A673 (cell line): ENCODE measurements around the gene CCDC157. TPM values are rescaled to one million over a fixed set of nuclear protein-coding genes. Genes with fewer than 3 reads are reported as not detected.

ENCODE experiments used
- BruUV-seq: library from RNA; stranded (reverse); fragments of 400-500 nt; replicated peaks from 2 replicates; lab custom pipeline; 2021; lab: Mats Ljungman, UMichigan
- CTCF ChIA-PET: fragments of 300-600 bp; sonication (Branson Sonifier 250); formaldehyde crosslinking; loops from one replicate; lab custom pipeline; 2022; ENCODE audit warnings: antibody characterized with exemption; lab: Charles Lee
- POLR2A ChIA-PET: fragments of 300-600 bp; sonication (Branson Sonifier 250); formaldehyde crosslinking; loops from one replicate; lab custom pipeline; 2022; ENCODE audit warnings: antibody characterized with exemption; ENCODE audit not compliant: low non-redundant PET; lab: Charles Lee
- DNase-seq: peaks from one replicate; pipeline ENCODE4 v3.0.0-alpha.2; 2015; ENCODE audit warnings: low spot score
- H3K27ac ChIP-seq: fragments of 200-600 bp; sonication (generic); 2 replicates; pipeline ENCODE4 v1.5.1; 2016; ENCODE audit warnings: mixed run types, low read depth, mild to moderate bottlenecking, mixed read lengths, antibody characterized with exemption, low read length; ENCODE audit not compliant: poor library complexity, severe bottlenecking
- H3K27me3 ChIP-seq: fragments of 200-600 bp; sonication (generic); replicated peaks from 2 replicates; pipeline ENCODE4 v1.6.1; 2017; ENCODE audit warnings: mixed run types, low read depth, mild to moderate bottlenecking, mixed read lengths, antibody characterized with exemption, low read length; ENCODE audit not compliant: insufficient read depth, poor library complexity
- H3K36me3 ChIP-seq: fragments of 200-600 bp; sonication (generic); 2 replicates; pipeline ENCODE4 v1.6.1; 2016; ENCODE audit warnings: mixed run types, mild to moderate bottlenecking, mixed read lengths, antibody characterized with exemption, low read length; ENCODE audit not compliant: insufficient read depth, poor library complexity, severe bottlenecking
- H3K4me1 ChIP-seq: fragments of 200-600 bp; sonication (generic); 2 replicates; pipeline ENCODE4 v1.6.1; 2017; ENCODE audit warnings: mixed run types, mild to moderate bottlenecking, mixed read lengths, antibody characterized with exemption, low read length; ENCODE audit not compliant: insufficient read depth, poor library complexity, severe bottlenecking
- H3K4me3 ChIP-seq: fragments of 200-600 bp; sonication (generic); 2 replicates; pipeline ENCODE4 v1.5.1; 2016; ENCODE audit warnings: low read depth, mixed run types, mild to moderate bottlenecking, mixed read lengths, low read length; ENCODE audit not compliant: poor library complexity, severe bottlenecking
- H3K9me3 ChIP-seq: fragments of 200-600 bp; sonication (generic); 2 replicates; pipeline ENCODE4 v1.6.1; 2016; ENCODE audit warnings: mixed run types, low read depth, mild to moderate bottlenecking, mixed read lengths, antibody characterized with exemption, low read length; ENCODE audit not compliant: poor library complexity, severe bottlenecking
- CTCF ChIP-seq: fragments of 300-800, 200-600 bp; sonication (generic); conservative IDR thresholded peaks from 2 replicates; pipeline ENCODE4 v1.5.1; 2017; ENCODE audit warnings: low read depth, mild to moderate bottlenecking, antibody characterized with exemption, low read length, moderate library complexity, mixed read lengths
- EZH2 ChIP-seq: fragments of 200-600 bp; sonication (generic); IDR thresholded peaks from 2 replicates; pipeline ENCODE4 v1.6.1; 2017; ENCODE audit warnings: borderline replicate concordance, low read depth, mild to moderate bottlenecking, mixed read lengths, antibody characterized with exemption, low read length; ENCODE audit not compliant: poor library complexity, severe bottlenecking
- intact Hi-C: fragments of 100-400 bp; cut with micrococcal nuclease; formaldehyde crosslinking; loops from one replicate; pipeline ENCODE4 v1.10.0; 2022; ENCODE audit not compliant: unreplicated experiment
- total RNA-seq: library from RNA; stranded (reverse); gene quantifications from 2 replicates; pipeline ENCODE4 v1.2.3, GENCODE V29; 2021

Gene CCDC157
- total RNA-seq, 1 experiment from 2014 or later, result 5.7 TPM

- TSS peak; percentile 44 for BruUV-seq
- DNase-seq, result no peak
- Histone ChIP-seq H3K36me3 (no peaks in the 10 kb centered on the region), H3K9me3 (no peaks in the 10 kb centered on the region), H3K4me1 (peaks cover 4% of the 10 kb centered on the region), H3K27ac (no peak overlapping the region), H3K27me3 (no peaks in the 10 kb centered on the region), H3K4me3 (no peak overlapping the region)
- no peak for TF ChIP-seq CTCF
- TF ChIP-seq EZH2, result no peak
- intact Hi-C loops, result loop anchor here (2.0 kb wide), 1 partner anchor 123 kb away; no protein-coding TSS in a partner anchor
- CTCF ChIA-PET, result interaction anchor here (0.6 kb wide), 1 partner anchor 768 kb away, joined by 4 read pairs; no protein-coding TSS in a partner anchor
- POLR2A ChIA-PET, result no interaction called here
Observed at GRCh38 chr22:30385942-30386341, 29.1 kb downstream of the CCDC157 start.

DNA sequence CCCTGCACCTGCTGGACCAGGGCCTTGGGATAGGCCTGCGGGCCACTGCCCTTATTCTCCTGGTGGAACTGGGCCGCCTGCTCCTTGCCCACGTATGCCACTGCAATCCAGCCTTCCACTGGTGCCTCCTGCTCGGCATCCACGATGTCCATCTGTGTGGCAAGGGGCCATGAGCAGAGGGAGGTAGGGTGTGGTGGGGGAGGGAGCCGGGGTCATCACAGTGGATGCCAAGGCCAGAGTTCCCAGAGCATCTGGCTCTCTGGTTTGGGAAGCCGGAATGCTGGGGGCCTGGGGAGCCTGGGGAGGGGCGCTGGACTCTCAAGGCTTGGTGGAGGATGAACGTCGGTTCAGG is 29.8 kb downstream of the CCDC157 start:
- Histone ChIP-seq H3K9me3 (no peaks in the 10 kb centered on the region), H3K27ac (peak overlapping the region; percentile 54), H3K27me3 (no peaks in the 10 kb centered on the region), H3K4me1 (peaks cover 4% of the 10 kb centered on the region), H3K4me3 (peak overlapping the region; percentile 58), H3K36me3 (no peaks in the 10 kb centered on the region)
- DNase-seq, result no peak
- BruUV-seq, result no TSS peak
- TF ChIP-seq EZH2 (no peak), CTCF (no peak)
- ChIA-PET POLR2A (no interaction called here), CTCF (no interaction called here)
- intact Hi-C loops, result loop anchor here (2.0 kb wide), 1 partner anchor 124 kb away; no protein-coding TSS in a partner anchor

GRCh38 chr22:30386960-30387827 is 30.4 kb downstream of the CCDC157 start, which contains the start of gene RNF215:
Gene RNF215, minus strand, starts transcription at chr22:30387411. Its CDS starts 98 bp downstream, at chr22:30387313.
- BruUV-seq, result no TSS peak
- peak within 1 kb of the TSS; percentile 54 for H3K27ac ChIP-seq

More at GRCh38 chr22:30386960-30387827, 30.4 kb downstream of the CCDC157 start, which contains the start of gene RNF215:
- no peaks in the 10 kb centered on the region for H3K27me3 ChIP-seq
- TF ChIP-seq CTCF, result peak; percentile 88
- TF ChIP-seq EZH2, result no peak
- ChIA-PET POLR2A (no interaction called here), CTCF (interaction anchor here (0.6 to 1.2 kb wide), 14 partner anchors 9 to 717 kb away, joined by 3 to 11 read pairs (median 4); partner anchors contain the start of genes CASTOR1, CCDC157, SEC14L2 and SF3A1)
- H3K9me3 ChIP-seq, result no peaks in the 10 kb centered on the region
- intact Hi-C loops, result loop anchor here (2.0 kb wide), 1 partner anchor 124 kb away; no protein-coding TSS in a partner anchor
- peak; percentile 89 for DNase-seq
- peaks cover 4% of the 10 kb centered on the region for H3K4me1 ChIP-seq
- peak within 1 kb of the TSS; percentile 58 for H3K4me3 ChIP-seq
- H3K36me3 ChIP-seq, result no peaks in the 10 kb centered on the region
